ENCODE measurements around the gene MANSC1. TPM values are rescaled to one million over a fixed set of nuclear protein-coding genes. Genes with fewer than 3 reads are reported as not detected.

Gene MANSC1
- total and polyA plus RNA-seq, 9 of the 15 experiments (the other 6 are each of a cell fraction or from before 2014, with no cell fraction given), result 0.76 to 8.6 (median 3.1) TPM

- TF ChIP-seq CREB1 (IDR thresholded peaks at IDR 0.05) (peak; percentile 29; the same call in 1 of the 2 replicates), CREB1 (CRISPR knock-in tag; IDR thresholded peaks at IDR 0.05) (peak; percentile 20; the same call in 1 of the 2 replicates), MED1 (CRISPR knock-in tag; IDR thresholded peaks at IDR 0.05; ENCODE audit: borderline replicate concordance) (no peak), PREB (CRISPR knock-in tag; IDR thresholded peaks at IDR 0.05) (no peak), ETV1 (tag; conservative IDR thresholded peaks at IDR 0.05; ENCODE audit: low read depth) (no peak), SRSF7 (optimal IDR thresholded peaks at IDR 0.05; ENCODE audit: low read depth, low read length) (no peak), MYBL2 (IDR thresholded peaks at IDR 0.05; ENCODE audit: low read depth) (no peak), MYBL2 (CRISPR knock-in tag; IDR thresholded peaks at IDR 0.05; ENCODE audit: borderline replicate concordance) (no peak), NFIX (CRISPR knock-in tag; IDR thresholded peaks at IDR 0.05; ENCODE audit: low read depth) (no peak), ZKSCAN3 (CRISPR knock-in tag; IDR thresholded peaks at IDR 0.05) (no peak), COPS2 (conservative IDR thresholded peaks at IDR 0.05) (no peak), GATAD2B (IDR thresholded peaks at IDR 0.05; ENCODE audit: borderline replicate concordance) (peak; percentile 46; the same call in 1 of the 2 replicates), ZNF449 (CRISPR knock-in tag; IDR thresholded peaks at IDR 0.05) (no peak), MCM7 (IDR thresholded peaks at IDR 0.05) (no peak), DACH1 (IDR thresholded peaks at IDR 0.05; ENCODE audit: partially characterized antibody) (peak; percentile 49), BCOR (IDR thresholded peaks at IDR 0.05) (no peak), SIN3A (IDR thresholded peaks at IDR 0.05; ENCODE audit: borderline replicate concordance in 2 of 2, control insufficient read depth in 1 of 2, low read depth in 2 of 2, low read length in 2 of 2) (no peak), GTF2B (IDR thresholded peaks at IDR 0.05; ENCODE audit: extremely low read depth, insufficient read length) (no peak), MAZ (CRISPR knock-in tag; conservative IDR thresholded peaks at IDR 0.05 in 1 of 2, IDR thresholded peaks at IDR 0.05 in 1 of 2) (no peak), CHD1 (IDR thresholded peaks at IDR 0.05; ENCODE audit: low read length) (no peak), ZNF197 (CRISPR knock-in tag; IDR thresholded peaks at IDR 0.05; ENCODE audit: low read depth) (no peak), PATZ1 (CRISPR knock-in tag; IDR thresholded peaks at IDR 0.05; ENCODE audit: borderline replicate concordance) (no peak), U2AF2 (optimal IDR thresholded peaks at IDR 0.05; ENCODE audit: low read depth, low read length) (no peak), CAMTA2 (CRISPR knock-in tag; conservative IDR thresholded peaks at IDR 0.05) (no peak), ZFX (CRISPR knock-in tag; IDR thresholded peaks at IDR 0.05) (no peak), BDP1 (IDR thresholded peaks at IDR 0.05; ENCODE audit: insufficient read depth, insufficient read length) (no peak)
Observed at GRCh38 chr12:12392413-12392812, 42.4 kb upstream of the MANSC1 start (continued).

Data from K562 (cell line).